ENCODE results near the gene FCER2. TPM values are rescaled to one million over a fixed set of nuclear protein-coding genes. Genes with fewer than 3 reads are reported as not detected.

Gene FCER2
- total and polyA plus RNA-seq, 3 donors from 2014 or later = 0.79 to 1.1 (median 0.87) TPM

- Histone ChIP-seq H3K4me3 (no peak overlapping the region), H3K27me3 (no peaks in the 10 kb centered on the region), H3K4me1 (no peaks in the 10 kb centered on the region), H3K27ac (no peak overlapping the region), H3K9me3 (no peaks in the 10 kb centered on the region), H3K36me3 (ENCODE audit: low read depth, missing control alignments) (no peaks in the 10 kb centered on the region)
- no peak for DNase-seq
- TF ChIP-seq CTCF (IDR thresholded peaks at IDR 0.05) = no peak
- no peak for TF ChIP-seq POLR2A (IDR thresholded peaks at IDR 0.05)
- intact Hi-C loops (cut with DNase I; ENCODE audit: low total_unique reads) = no loop called here
- 80 to 94% methylated on average over 1 of the region's 1 CpG for WGBS, 2 donors
Measured at GRCh38 chr19:7715671-7716070, 13.7 kb upstream of the FCER2 start.

GRCh38 chr19:7710616-7711015, 8.7 kb upstream of the FCER2 start:
- WGBS, 2 donors = 80 to 83% methylated on average over 5 of the region's 5 CpGs
- H3K9me3 ChIP-seq = no peaks in the 10 kb centered on the region
- no peaks in the 10 kb centered on the region for H3K36me3 ChIP-seq (ENCODE audit: low read depth, missing control alignments)
- H3K4me1 ChIP-seq = no peaks in the 10 kb centered on the region
- TF ChIP-seq CTCF (IDR thresholded peaks at IDR 0.05) (no peak), POLR2A (IDR thresholded peaks at IDR 0.05) (no peak)
- no peaks in the 10 kb centered on the region for H3K27me3 ChIP-seq
- no peak overlapping the region for H3K27ac ChIP-seq
- DNase-seq = no peak
- H3K4me3 ChIP-seq = no peak overlapping the region
- intact Hi-C loops (cut with DNase I; ENCODE audit: low total_unique reads) = no loop called here

GRCh38 chr19:7709932-7710460, 8.1 kb upstream of the FCER2 start:
- 75 to 80% methylated on average over 7 to 10 of the region's 10 CpGs for WGBS, 2 donors
- no peak for DNase-seq
- H3K4me1 ChIP-seq = no peaks in the 10 kb centered on the region
- no peaks in the 10 kb centered on the region for H3K36me3 ChIP-seq (ENCODE audit: low read depth, missing control alignments)
- TF ChIP-seq POLR2A (IDR thresholded peaks at IDR 0.05) (no peak), CTCF (IDR thresholded peaks at IDR 0.05) (no peak)
- no peaks in the 10 kb centered on the region for H3K9me3 ChIP-seq
- intact Hi-C loops (cut with DNase I; ENCODE audit: low total_unique reads) = no loop called here
- H3K4me3 ChIP-seq = no peak overlapping the region
- H3K27me3 ChIP-seq = no peaks in the 10 kb centered on the region
- H3K27ac ChIP-seq = no peak overlapping the region

- H3K4me1 ChIP-seq = no peaks in the 10 kb centered on the region
- no peaks in the 10 kb centered on the region for H3K36me3 ChIP-seq (ENCODE audit: low read depth, missing control alignments)
- H3K9me3 ChIP-seq = no peaks in the 10 kb centered on the region
- 68 to 71% methylated on average over 5 to 8 of the region's 8 CpGs for WGBS, 2 donors
- no peak overlapping the region for H3K27ac ChIP-seq
- H3K4me3 ChIP-seq = no peak overlapping the region
- H3K27me3 ChIP-seq = no peaks in the 10 kb centered on the region
- no peak for DNase-seq
- TF ChIP-seq CTCF (IDR thresholded peaks at IDR 0.05) (no peak), POLR2A (IDR thresholded peaks at IDR 0.05) (no peak)
- intact Hi-C loops (cut with DNase I; ENCODE audit: low total_unique reads) = no loop called here
Measured at GRCh38 chr19:7706955-7707456, 5.1 kb upstream of the FCER2 start.
